GM21515 (cell line): Measurements from ENCODE around the gene SPCS1.
A peak's percentile ranks its signal among the peaks of the same experiment; 100 is the strongest.
"Not testable (repeated sequence)": the region's sequence is repeated elsewhere in the genome, so short reads cannot be mapped to it uniquely, and the experiment has no call there.

Source experiments
- ATAC-seq: cut with Tn5 transposase; IDR thresholded peaks from one replicate; pipeline ENCODE4 v1.9.1; 2021; ENCODE audit not compliant: unreplicated experiment

The SPCS1 gene

GRCh38 chr3:52705688-52706686 lies at the start of gene SPCS1, which contains the start of gene GLT8D1:
TSS of gene SPCS1 (plus strand) at chr3:52706106. CDS start at chr3:52706247, 141 bp downstream.
TSS of gene GLT8D1 (minus strand) at chr3:52705791. CDS start at chr3:52700460, 5,331 bp downstream.
- peak; percentile 72 for ATAC-seq

GRCh38 chr3:52660046-52660445 lies 45.9 kb upstream of the SPCS1 start:
- no peak for ATAC-seq

- no peak for ATAC-seq
Observed at GRCh38 chr3:52663098-52663497, 42.8 kb upstream of the SPCS1 start.

- ATAC-seq, result peak; percentile 60
Observed at GRCh38 chr3:52670621-52671521, 35.0 kb upstream of the SPCS1 start.

GRCh38 chr3:52671676-52672075 lies 34.2 kb upstream of the SPCS1 start:
- no peak for ATAC-seq

- ATAC-seq, result not testable (repeated sequence)
Observed at GRCh38 chr3:52676201-52676600, 29.7 kb upstream of the SPCS1 start.

GRCh38 chr3:52678265-52679198 lies 27.4 kb upstream of the SPCS1 start:
- ATAC-seq, result no peak

- ATAC-seq, result no peak
Observed at GRCh38 chr3:52679199-52679538, 26.7 kb upstream of the SPCS1 start.

GRCh38 chr3:52679811-52680210 lies 26.1 kb upstream of the SPCS1 start:
- no peak for ATAC-seq

GRCh38 chr3:52681596-52681995 lies 24.3 kb upstream of the SPCS1 start:
- ATAC-seq, result no peak

- no peak for ATAC-seq
Observed at GRCh38 chr3:52682016-52682415, 23.9 kb upstream of the SPCS1 start.

- no peak for ATAC-seq
Observed at GRCh38 chr3:52683611-52684010, 22.3 kb upstream of the SPCS1 start.

GRCh38 chr3:52684184-52684583 lies 21.7 kb upstream of the SPCS1 start:
- ATAC-seq, result no peak

- peak; percentile 63 for ATAC-seq
Observed at GRCh38 chr3:52685285-52685708, 20.6 kb upstream of the SPCS1 start.

GRCh38 chr3:52685709-52686691 lies 19.9 kb upstream of the SPCS1 start, which contains the start of the genes GNL3 and PBRM1:
TSS of gene GNL3 (plus strand) at chr3:52686032. CDS start at chr3:52686093, 61 bp downstream.
TSS of gene PBRM1 (minus strand) at chr3:52685913.
- peak; percentile 62 for ATAC-seq

- ATAC-seq, result no peak
Observed at GRCh38 chr3:52688266-52688665, 17.6 kb upstream of the SPCS1 start.

GRCh38 chr3:52689151-52689550 lies 16.8 kb upstream of the SPCS1 start:
- ATAC-seq, result no peak

GRCh38 chr3:52690560-52690959 lies 15.3 kb upstream of the SPCS1 start:
- no peak for ATAC-seq

GRCh38 chr3:52693071-52693470 lies 12.8 kb upstream of the SPCS1 start:
- ATAC-seq, result no peak
